Tibial artery (tissue), 4 donors: Measurements from ENCODE around the gene GNAI3.

ENCODE experiments used
- DNase-seq, 2 donors: peaks; one replicate each; pipeline ENCODE4 v3.0.0-alpha.2; 2019
- H3K27ac ChIP-seq, 2 donors: fragments of 200-600 bp; sonication (generic) in 1 of 2; 1 replicate in 1 of 2; 2 replicates in 1 of 2; pipeline ENCODE4 v1.5.1; 2018 to 2019; ENCODE audit warnings: mild to moderate bottlenecking in 1 of 2
- H3K27me3 ChIP-seq, 2 donors: fragments of 200-600 bp; sonication (generic) in 1 of 2; one replicate each; pipeline versions ENCODE4 v1.5.1 to v1.6.0; 2016 to 2019
- H3K36me3 ChIP-seq, 3 donors: fragments of 200-600 bp; sonication (generic) in 2 of 3; one replicate each; pipeline ENCODE4 v1.5.1; 2016 to 2019; ENCODE audit warnings: mild to moderate bottlenecking in 2 of 3
- H3K4me1 ChIP-seq, 4 donors: fragments of 200-600 bp; sonication (generic) in 2 of 4; 1 replicate in 3 of 4; 2 replicates in 1 of 4; pipeline ENCODE4 v1.5.1; 2016 to 2019
- H3K4me3 ChIP-seq, 2 donors: fragments of 200-600 bp; sonication (generic) in 1 of 2; 1 replicate in 1 of 2; 2 replicates in 1 of 2; pipeline ENCODE4 v1.5.1; 2018 to 2019; ENCODE audit warnings: mild to moderate bottlenecking in 2 of 2
- H3K9me3 ChIP-seq, 3 donors: fragments of 200-600 bp; sonication (generic) in 1 of 3; one replicate each; pipeline ENCODE4 v1.5.1; 2016 to 2019
- CTCF ChIP-seq, 2 experiments: fragments of 200-600 bp in 1 of 2; fragments of 450-650 bp in 1 of 2; IDR thresholded peaks; one replicate each; pipeline ENCODE4 v1.5.1; 2017 to 2019; ENCODE audit warnings: antibody characterized with exemption in 2 of 2, mild to moderate bottlenecking in 1 of 2, moderate library complexity in 1 of 2
- intact Hi-C: fragments of 100-400 bp; cut with DNase I; formaldehyde crosslinking; loops from one replicate; pipeline ENCODE4 v1.15.0; 2023; ENCODE audit warnings: low total_unique reads

Gene GNAI3

GRCh38 chr1:109627692-109628399, 79.4 kb downstream of the GNAI3 start:
- H3K9me3 ChIP-seq = no peaks in the 10 kb centered on the region
- H3K36me3 ChIP-seq = peaks cover 27 to 72% (median 53%) of the 10 kb centered on the region in 3 donors
- H3K27me3 ChIP-seq = no peaks in the 10 kb centered on the region
- intact Hi-C loops = no loop called here
- H3K4me3 ChIP-seq = no peak overlapping the region
- peak in 1 of 2 donors; percentile 60 for DNase-seq
- no peak overlapping the region for H3K27ac ChIP-seq
- H3K4me1 ChIP-seq = peaks cover 0 to 22% (median 16%) of the 10 kb centered on the region in 4 donors
- no peak for TF ChIP-seq CTCF (IDR thresholded peaks at IDR 0.05)

GRCh38 chr1:109628540-109629321, 80.3 kb downstream of the GNAI3 start:
- TF ChIP-seq CTCF (IDR thresholded peaks at IDR 0.05) = no peak
- no peaks in the 10 kb centered on the region for H3K9me3 ChIP-seq
- H3K27me3 ChIP-seq = no peaks in the 10 kb centered on the region
- H3K36me3 ChIP-seq = peaks cover 27 to 72% (median 53%) of the 10 kb centered on the region in 3 donors
- H3K4me1 ChIP-seq = peaks cover 0 to 14% (median 8%) of the 10 kb centered on the region in 4 donors
- peak in 1 of 2 donors; percentile 60 for DNase-seq
- no peak overlapping the region for H3K27ac ChIP-seq
- H3K4me3 ChIP-seq = no peak overlapping the region
- intact Hi-C loops = no loop called here

- Histone ChIP-seq H3K27me3 (no peaks in the 10 kb centered on the region), H3K9me3 (no peaks in the 10 kb centered on the region), H3K27ac (no peak overlapping the region), H3K4me1 (peaks cover 0 to 6% (median 1%) of the 10 kb centered on the region in 4 donors), H3K4me3 (no peak overlapping the region), H3K36me3 (peaks cover 27 to 72% (median 53%) of the 10 kb centered on the region in 3 donors)
- no peak for TF ChIP-seq CTCF (IDR thresholded peaks at IDR 0.05)
- intact Hi-C loops = no loop called here
- DNase-seq = peak in 1 of 2 donors; percentile 55
Measured at GRCh38 chr1:109629372-109630030, 81.1 kb downstream of the GNAI3 start.

GRCh38 chr1:109630081-109630897, 81.9 kb downstream of the GNAI3 start:
- Histone ChIP-seq H3K27me3 (no peaks in the 10 kb centered on the region), H3K4me1 (no peaks in the 10 kb centered on the region), H3K27ac (no peak overlapping the region), H3K4me3 (no peak overlapping the region), H3K36me3 (peaks cover 27 to 71% (median 53%) of the 10 kb centered on the region in 3 donors), H3K9me3 (no peaks in the 10 kb centered on the region)
- intact Hi-C loops = no loop called here
- DNase-seq = peak in 1 of 2 donors; percentile 65
- TF ChIP-seq CTCF (IDR thresholded peaks at IDR 0.05) = peak in 1 of 2 experiments; percentile 41
